ENCODE results near the gene SARM1. TPM values are rescaled to one million over a fixed set of nuclear protein-coding genes. Genes with fewer than 3 reads are reported as not detected.

The SARM1 gene
- total and polyA plus RNA-seq, 9 of the 15 experiments (the other 6 are each of a cell fraction or from before 2014, with no cell fraction given) = 0.04 to 0.55 (median 0.11) TPM; not detected in 2

GRCh38 chr17:28335959-28336871 lies 35.3 kb upstream of the SARM1 start (continued):
- peak in 1 of 2 experiments; percentile 21; a peak in 1 of 4 replicates for TF ChIP-seq SIN3A (IDR thresholded peaks at IDR 0.05; ENCODE audit: borderline replicate concordance in 2 of 2, control insufficient read depth in 1 of 2, low read depth in 2 of 2, low read length in 2 of 2)
- TF ChIP-seq TAF9B (IDR thresholded peaks at IDR 0.05; ENCODE audit: partially characterized antibody) = no peak
- peak; percentile 53; the same call in 1 of the 2 replicates for TF ChIP-seq CTBP1 (IDR thresholded peaks at IDR 0.05; ENCODE audit: borderline replicate concordance)
- TF ChIP-seq USF2 (CRISPR knock-in tag; IDR thresholded peaks at IDR 0.05) = peak; percentile 10; the same call in 1 of the 2 replicates
- no peak for TF ChIP-seq MYBL2 (IDR thresholded peaks at IDR 0.05; ENCODE audit: low read depth)
- TF ChIP-seq MYBL2 (CRISPR knock-in tag; IDR thresholded peaks at IDR 0.05; ENCODE audit: borderline replicate concordance) = no peak
- no peak for TF ChIP-seq ZNF24 (IDR thresholded peaks at IDR 0.05)
- TF ChIP-seq RB1 (IDR thresholded peaks at IDR 0.05; ENCODE audit: low read depth) = peak; percentile 7; the same call in 1 of the 2 replicates
- no peak for TF ChIP-seq GTF3C2 (IDR thresholded peaks at IDR 0.05; ENCODE audit: borderline replicate concordance, extremely low read depth, insufficient read length)
- peak; percentile 95 for TF ChIP-seq ATF7 (IDR thresholded peaks at IDR 0.05)
- no peak for TF ChIP-seq SREBF2 (CRISPR knock-in tag; IDR thresholded peaks at IDR 0.05)
- TF ChIP-seq KDM5B (IDR thresholded peaks at IDR 0.05; ENCODE audit: insufficient replicate concordance, low read depth, low read length) = peak; percentile 9
- TF ChIP-seq POLR2A (conservative IDR thresholded peaks at IDR 0.05) = 0 out of 2 replicates have a peak, but pooled peaks have one; percentile 39
- TF ChIP-seq ARID1B (IDR thresholded peaks at IDR 0.05) = peak; percentile 24; the same call in 1 of the 2 replicates
- TF ChIP-seq E2F8 (IDR thresholded peaks at IDR 0.05; ENCODE audit: low read depth, partially characterized antibody) = no peak
- no peak for TF ChIP-seq ADNP (tag; IDR thresholded peaks at IDR 0.05)
- TF ChIP-seq SAP30 (IDR thresholded peaks at IDR 0.05; ENCODE audit: borderline replicate concordance, insufficient read depth, low read depth, low read length, poor library complexity, severe bottlenecking) = peak; percentile 73
- no peak for TF ChIP-seq IRF9 (tag; IDR thresholded peaks at IDR 0.05)
- TF ChIP-seq ZEB2 (IDR thresholded peaks at IDR 0.05) = peak; percentile 50; the same call in 1 of the 2 replicates

Measured in K562 (cell line).